ENCODE data around the gene ZNF630.
A peak's percentile ranks its signal among the peaks of the same experiment; 100 is the strongest.
"Not testable (repeated sequence)": the region's sequence is repeated elsewhere in the genome, so short reads cannot be mapped to it uniquely, and the experiment has no call there.

Gene ZNF630

DNA sequence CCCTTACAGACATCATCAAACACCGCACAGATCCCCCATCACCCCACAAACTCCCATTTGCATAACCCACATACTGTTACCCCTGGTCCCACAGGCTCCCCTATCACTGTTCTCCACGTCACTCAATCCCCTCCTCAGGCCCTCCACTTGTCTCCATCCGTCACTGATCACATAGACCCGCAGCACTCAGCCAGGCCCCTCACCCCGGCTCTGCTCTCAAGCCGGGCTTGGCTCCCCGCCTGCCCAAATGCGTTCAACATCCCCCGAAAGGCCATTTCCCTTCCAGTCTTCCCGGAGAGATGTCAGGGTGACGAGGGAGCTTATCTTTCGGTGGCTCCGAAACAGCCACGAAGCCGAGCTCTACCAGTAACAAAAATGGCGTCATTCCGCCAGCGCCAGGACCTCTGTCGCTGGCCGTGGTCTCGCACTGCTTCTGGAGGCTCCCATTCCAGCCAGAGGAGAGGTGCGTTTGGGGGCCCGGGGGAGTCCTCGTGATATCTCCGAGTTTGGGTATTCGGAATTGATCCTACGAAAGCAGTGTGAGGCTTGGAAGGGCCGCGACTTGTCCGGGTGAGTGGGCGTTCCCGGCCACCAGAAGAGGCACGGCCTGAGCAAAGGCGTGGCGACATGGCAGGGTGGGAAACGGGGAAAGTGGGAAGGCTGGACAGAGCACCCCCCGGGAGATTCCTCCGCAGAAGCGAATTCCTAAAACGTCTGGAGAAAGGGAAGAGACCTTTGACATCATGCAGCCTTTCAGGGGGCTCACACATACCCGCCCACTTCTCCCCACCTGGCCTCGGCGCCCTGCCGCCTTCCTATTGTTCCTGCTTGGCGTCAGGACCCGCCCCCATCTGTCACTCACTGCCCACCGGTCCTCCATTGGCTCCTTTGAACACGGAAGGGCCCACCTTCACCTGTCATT is at the start of gene ZNF630:
Gene ZNF630, minus strand, starts transcription at position 577 of the 922 bp plus-strand sequence. CDS start 4,754 bp downstream, outside the sequence.
- DNase-seq, result peak; percentile 69

DNA sequence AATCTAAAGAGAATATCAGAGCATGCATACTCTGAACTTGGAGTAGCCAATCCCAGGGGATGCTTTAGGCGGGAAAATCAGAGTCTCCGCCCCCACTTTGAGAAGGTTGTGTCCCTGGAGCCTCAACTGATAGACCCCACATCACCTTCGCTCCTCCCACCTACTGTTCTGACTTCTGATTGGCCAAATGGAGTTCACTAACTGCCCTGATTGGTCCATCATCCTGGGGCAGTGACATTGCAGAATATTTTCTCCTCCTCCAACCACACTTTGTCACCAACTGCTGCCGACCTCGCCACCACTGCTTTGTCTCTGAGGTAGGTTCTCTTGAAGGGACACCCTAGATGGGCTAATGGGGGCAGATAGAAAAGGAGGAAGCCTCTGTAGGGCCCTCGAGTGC is 36.3 kb upstream of the ZNF630 start:
- no peak for DNase-seq

DNA sequence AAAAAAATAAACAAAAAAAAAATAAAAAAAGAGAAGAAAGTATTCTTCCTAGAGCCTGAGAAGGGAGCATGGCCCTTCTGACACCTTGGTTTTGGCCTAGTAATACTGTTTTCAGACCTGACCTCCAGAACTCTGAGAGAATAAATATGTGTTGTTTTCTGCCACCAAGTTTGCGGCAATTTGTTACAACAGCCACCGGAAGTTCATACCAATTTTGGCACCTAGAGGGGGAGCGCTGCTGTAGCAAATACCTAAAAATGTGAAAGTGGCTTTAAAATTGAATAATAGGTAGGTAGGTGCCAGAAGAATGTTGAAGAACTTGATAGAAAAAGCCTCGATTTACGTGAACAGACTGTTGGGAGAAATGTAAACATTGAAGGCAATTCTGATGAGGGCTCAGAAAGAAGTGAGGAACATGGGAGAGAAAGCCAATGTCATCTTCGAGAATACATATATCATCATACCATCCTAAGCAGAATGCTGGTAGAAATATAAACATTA is 31.5 kb upstream of the ZNF630 start:
- DNase-seq, result no peak

DNA sequence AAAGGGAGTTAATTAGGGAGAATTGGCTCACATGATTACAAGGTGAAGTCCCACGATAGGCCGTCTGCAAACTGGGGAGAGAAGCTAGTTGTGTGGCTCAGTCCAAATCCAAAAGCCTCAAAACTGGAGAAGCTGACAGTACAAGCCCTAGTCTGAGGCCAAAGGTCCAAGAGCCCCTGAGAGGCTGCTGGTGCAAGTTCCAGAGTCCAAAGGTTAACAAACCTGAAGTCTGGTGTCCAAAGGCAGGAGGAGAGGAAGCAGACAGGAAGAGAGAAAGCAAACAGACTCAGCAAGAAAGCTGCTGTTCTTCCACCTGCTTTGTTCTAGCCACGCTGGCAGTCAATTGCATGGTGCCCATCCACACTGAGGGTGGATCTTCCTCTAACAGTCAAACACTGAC is 30.0 kb upstream of the ZNF630 start:
- no peak for DNase-seq

DNA sequence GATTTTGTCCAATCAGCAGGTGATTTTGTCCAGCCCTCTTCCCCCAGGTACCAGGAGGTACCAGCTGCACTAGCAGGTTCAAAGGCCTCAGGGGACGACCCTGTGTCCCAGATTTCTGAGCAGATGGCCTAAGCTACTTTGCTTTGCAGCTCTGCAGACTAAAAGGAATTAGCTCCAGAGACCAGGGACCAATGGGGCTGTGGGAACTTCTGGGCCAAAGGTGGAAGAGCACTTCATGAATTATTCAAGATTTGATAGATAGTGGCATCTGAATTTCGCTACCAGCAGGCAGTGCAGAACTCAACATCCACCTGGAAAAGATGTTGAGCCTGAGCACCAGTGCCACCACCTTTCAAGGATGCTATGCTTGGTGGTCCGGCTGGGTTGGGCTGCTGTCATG is 21.1 kb upstream of the ZNF630 start:
- DNase-seq, result not testable (repeated sequence)

DNA sequence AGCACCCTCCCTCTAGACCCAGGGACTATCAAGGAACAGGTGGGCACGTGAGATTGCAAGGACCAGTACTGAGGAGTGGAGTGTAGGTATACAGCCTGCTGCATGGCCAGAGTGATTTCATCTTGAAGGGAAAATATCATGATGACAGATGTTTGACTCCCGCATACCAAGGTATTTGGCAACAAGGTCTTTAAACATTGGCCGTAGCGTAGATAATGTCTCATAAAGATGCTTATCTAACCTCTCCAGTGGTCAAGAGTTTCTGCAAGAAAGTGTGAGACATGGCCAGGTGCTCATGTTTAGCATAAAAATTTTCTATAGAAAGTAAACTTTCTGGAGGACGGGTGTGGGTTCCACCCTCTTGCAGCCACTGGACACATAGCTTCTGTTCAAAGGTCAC is 18.7 kb upstream of the ZNF630 start:
- no peak for DNase-seq

DNA sequence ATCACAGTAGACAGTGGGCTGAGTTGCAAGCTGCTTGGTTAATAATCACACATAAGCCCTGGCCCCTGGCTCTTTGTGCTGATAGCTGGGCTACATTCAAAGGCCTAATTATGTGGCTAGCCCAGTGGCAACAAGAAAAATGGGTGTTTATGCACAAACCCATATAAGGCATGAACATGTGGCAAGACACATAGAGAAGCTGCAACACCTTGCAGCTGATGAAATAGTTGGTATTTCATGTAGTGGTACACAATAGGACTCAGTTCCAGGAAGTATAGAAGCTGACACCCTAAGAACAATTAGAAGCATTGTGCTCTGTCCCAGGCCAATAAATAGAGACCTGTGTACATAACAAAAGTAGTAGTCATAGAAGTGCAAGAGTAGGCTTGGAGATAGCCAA is 14.6 kb upstream of the ZNF630 start:
- DNase-seq, result no peak

DNA sequence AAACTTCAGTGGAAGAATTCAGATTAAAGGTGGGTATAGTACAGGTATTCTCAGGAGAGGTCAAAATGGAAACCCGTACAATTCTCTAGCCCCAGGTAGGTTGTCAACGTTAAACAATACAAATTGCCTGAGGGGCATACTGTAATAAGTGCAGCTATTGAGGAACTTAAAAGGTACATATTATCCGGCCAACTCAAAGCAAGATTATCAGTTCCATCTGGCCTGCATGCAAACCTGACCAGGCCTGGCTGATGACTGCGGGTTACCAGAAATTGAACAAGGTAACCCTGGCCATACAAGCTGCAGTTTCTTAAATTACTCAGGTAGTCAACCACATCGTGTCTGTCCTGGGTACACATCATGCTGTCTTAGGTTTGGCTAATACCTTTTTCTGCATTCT is 12.3 kb upstream of the ZNF630 start:
- no peak for DNase-seq

DNA sequence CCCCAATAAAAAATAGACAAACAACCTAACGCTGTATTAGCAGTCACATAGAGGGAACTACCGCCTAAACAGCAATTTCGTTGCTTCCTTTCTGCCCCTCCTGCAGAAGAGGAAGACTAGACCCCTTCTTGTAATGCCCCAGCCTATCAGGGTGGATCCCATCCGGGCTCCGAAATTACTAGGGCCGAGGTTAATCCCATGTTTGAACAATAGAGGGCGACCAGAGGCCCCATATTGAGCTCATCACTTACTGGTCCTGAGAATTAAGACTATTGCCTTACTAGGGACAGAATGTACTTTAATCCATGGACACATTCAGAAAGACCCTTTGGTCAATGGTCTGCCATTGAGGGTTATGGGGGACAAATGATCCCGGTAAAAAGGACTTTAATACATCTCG is 11.8 kb upstream of the ZNF630 start:
- peak; percentile 56 for DNase-seq

DNA sequence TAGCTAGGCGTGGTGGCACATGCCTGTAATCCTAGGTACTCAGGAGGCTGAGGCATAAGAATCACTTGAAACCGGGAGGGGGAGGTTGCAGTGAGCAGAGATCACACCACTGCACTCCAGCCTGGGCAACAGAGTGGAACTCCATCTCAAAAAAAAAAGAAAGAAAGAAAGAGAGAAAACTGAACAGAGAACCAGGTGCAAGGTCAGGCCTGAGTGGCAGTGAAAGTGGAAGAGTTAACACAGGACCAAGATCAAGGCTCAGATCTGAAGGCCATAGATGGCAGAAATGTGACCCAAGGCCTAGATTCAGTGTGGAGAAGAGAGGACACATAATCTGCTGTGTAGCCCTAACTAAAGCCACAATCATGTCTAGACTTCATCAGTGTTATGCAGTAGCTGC is 4.9 kb upstream of the ZNF630 start:
- no peak for DNase-seq

DNA sequence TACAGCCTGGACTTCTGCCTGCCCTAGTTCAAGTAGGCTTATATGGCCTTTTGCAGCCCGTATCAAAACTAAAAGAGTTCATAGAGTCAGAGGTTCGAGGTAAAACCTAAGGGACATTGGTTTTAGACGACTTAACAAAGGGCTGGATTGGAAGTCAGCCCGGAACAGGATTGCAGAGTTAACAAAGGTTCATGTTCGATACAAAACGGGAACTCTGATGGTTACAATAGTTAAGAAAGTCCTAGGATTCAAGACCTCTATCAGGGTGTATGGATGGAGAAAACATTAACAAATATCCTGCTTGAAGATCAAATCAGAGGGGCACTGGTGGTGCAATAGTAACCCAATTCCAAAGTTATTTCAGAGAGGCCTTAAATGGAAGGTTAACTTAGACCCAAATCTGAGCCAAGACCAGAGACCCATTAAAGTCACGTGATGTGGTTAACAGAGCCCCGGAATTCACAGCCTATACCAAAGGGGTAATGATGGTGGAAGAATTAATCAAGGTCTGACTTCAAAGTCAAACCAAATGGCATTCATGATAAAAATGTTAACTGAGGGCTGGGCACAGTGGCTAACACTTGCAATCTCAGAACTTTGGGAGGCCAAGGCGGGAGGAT is 656 bp upstream of the ZNF630 start:
- no peak for DNase-seq

DNA sequence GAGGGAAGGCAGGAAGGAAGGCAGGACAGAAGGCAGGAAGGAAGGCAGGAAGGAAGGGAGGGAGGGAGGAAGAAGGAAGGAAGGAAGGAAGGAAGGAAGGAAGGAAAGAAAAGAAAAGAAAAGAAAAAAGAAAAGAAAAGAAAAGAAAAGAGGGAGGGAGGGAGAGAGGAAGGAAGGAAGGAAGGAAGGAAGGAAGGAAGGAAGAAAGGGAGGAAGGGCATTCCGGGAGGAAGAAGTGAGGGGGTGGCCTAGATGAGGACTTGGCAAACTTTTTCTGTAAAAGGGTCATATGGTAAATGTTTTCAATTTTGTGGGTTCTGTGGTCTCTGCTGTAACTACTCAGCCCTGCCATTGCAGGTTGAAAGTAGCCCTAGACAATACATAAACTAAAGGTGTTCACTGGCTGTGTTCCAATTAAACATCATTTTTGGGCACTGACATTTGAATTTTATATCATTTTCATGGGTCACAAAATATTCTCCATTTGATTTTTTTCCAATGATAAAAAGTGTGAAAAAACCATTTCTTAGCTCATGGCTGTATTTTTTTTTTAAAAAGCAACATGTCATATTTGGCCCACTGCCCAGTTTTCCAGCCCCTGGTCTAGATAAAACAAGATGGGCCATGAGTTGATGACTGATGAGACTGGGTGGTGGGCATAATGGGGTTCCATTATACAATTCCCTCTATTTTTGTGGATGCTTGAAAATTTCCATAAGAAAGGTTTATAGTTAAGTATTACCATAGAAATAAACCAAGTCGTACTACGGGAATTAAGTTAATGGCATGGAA is 3.1 kb downstream of the ZNF630 start:
- DNase-seq, result no peak

DNA sequence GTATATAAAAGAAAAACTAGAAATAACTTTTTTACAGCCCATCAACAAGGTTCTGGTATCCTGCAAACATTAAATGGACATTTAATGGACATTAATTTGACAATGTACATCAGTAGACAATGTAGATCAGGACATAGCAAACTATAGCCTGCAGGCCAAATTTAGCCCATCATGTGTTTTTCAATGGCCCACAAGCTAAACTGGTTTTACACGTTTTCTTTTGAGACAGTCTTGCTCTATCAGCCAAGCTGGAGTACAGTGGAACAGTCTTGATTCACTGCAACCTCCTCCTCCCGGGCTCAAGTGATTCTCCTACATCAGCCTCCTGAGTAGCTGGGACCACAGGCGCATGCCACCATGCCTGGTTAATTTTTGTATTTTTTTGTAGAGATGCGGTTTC is 7.2 kb downstream of the ZNF630 start:
- no peak for DNase-seq

DNA sequence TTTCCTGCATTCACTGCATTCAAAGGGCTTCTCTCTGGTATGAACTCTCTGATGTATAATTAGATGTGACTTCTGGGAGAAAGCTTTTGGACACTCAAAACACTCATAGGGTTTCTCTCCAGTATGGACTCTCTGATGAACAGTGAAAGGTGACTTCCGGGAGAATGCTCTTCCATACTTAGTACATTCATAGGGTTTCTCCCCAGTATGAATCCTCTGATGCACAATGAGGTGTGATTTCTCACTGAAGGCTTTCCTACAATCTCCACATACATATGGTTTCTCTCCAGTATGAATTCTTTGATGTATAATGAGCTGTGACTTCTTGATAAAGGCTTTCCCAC is 12.2 kb downstream of the ZNF630 start:
- no peak for DNase-seq

DNA sequence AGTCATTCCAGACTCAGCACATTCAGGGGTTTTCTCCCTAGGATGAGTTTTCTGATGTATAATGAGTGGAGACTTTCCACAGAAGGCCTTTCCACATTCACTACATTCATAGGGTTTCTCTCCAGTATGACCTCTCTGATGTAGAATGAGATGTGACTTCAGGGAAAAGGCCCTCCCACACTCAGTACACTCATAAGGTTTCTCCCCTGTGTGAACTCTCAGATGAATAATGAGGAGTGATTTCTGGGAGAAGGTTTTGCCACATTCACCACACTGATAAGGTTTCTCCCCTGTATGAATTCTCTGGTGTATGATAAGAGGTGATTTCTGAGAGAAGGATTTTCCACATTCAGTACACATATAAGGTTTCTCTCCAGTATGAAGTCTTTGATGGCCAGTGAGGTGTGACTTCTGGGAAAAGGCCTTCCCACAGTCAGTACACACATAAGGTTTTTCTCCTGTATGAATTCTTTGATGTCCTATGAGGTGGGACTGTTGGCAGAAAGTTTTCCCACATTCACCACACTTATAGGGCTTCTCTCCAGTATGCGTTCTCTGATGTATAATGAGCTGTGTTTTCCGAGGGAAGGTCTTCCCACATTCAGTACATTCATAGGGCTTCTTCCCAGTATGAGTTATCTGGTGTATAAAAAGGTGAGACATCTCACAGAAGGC is 12.7 kb downstream of the ZNF630 start:
- DNase-seq, result no peak

DNA sequence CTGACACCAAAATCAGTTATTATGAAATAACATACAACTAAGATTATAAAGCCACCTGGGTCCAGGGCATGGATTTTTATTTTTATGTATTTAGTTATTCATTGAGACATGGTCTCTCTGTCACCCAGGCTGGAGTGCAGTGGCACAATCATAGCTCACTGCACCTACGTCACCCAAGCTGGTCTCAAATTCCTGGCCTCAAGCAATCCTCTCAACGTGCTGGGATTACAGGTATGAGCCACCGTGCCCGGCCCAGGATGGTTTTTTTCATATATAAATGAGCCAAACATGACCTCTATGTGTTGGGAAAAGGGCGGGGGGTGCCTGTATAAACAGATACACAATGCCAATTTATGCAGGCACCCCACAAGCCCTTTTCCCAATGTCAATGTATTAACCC is 24.6 kb downstream of the ZNF630 start:
- no peak for DNase-seq

DNA sequence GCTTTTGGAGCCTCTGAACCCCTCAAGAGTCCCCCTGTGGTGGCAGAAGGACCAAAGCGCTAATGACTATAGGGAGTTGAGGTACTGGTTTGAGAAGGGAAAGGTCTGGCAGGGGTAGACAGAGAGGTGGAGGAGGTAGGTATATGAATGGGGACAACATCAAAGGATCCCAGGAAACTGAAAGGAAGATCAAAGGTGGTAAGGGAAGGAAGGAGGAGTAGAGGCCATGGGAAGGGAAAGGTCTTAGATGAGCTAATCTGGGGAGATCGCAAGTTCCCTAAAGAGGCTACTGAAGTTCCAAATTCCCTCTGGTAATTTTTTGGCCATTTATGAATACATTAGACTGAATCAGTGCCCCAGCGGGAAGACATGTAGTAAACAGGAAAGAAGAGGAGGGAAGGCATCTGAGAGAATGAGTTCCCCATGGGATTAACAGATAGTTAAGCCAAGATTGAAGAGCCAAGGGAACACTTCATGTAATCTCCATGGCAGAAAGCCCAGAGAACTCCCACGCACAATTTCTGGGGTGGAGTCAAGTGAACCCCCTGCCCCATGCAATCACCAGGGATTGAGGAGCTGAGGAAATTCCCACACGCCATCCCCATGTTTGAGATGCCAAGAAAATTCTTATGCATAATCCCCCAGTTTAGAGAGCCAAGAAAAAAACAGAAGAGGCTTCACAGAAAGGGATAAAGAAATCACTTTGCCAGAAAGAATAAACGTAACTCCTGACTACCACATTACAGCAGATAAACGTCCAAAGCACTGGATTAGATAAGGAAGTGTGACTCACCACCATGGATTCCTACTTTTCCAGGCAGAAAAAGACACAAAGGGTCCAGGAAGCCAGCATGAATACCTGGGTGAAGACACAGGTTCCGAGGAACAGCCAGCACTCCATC is 25.8 kb downstream of the ZNF630 start:
- DNase-seq, result no peak

DNA sequence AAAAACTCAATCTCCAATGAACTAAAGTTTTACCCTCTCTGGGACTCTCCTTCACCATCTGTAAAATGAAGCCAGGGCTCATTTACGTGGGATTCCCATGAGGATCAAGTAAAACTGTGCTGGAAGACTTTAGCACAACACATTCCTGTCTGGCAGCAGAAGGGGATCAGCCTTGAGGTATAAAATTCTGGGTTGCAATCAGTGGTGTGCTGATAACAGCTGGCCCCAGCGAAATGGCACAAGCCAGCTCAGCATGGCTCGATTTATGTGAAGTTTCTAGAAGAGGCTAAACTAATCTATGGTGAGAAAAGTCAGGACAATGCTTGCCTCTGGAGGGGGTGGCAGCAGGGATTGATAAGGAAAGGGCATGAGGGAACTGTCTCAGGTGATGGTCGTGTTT is 28.4 kb downstream of the ZNF630 start:
- DNase-seq, result no peak

DNA sequence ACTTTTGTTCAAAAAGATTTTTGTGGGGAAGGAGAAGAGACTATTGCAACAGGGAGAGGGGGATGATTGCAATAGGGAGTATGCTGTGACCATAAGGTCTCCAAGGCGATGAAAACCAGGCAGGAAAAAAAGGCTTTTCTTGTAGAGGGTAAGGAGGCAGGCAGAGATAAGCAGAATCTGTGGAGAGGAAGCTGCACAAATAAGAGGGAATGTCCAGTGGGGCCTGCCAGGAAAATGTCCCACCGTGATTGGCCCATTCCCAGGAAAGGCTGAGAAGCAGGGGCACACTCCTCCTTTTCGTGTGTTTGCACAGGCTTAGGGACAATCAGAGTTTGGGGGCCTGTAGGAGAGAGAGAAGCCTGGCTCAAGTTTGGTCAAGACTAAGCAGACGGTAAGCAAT is 35.5 kb downstream of the ZNF630 start:
- no peak for DNase-seq

DNA sequence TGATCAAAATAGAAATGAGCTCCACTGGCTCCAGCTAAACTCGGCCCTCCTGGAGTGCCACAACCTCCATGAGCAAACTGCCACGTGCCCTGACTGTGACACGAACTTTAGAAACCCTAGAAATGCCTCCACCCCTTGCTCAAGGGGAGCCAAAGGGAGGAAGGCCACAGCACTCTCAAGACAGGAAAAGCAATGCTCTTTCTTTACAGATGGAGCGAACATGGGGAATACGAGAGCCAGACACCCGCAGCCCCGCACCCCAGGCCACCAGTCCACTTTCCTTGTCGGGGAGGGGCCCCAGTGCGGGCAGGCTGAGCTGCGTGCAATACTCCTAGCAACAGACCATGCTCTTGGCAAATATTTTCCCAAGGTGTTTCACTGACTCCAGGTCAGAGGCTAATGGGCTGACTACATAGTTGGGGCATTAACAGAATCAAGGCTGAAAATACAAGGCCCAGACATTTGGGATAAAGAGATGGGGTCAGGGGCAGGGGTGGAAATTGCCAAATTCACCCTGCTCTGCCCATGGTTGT is 40.7 kb downstream of the ZNF630 start:
- not testable (repeated sequence) for DNase-seq

DNA sequence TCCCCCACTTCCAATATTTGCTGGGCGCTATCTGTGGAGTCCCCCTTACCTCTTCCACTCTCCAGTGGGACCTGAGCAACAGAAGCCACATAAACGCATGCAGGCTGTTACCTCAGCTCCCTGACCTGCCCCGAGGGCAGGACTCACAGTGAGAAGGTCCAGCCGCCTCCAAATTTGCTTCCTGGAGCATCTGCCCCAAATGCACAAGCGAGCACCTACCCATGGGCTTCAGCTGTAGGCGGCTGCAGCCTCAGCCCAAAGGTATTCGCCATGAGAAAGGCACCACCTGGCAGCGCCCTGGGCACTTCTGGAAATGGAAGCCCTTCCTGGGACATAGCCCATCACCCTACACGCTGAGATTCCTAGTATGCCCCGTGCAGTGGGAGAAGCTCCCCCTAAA is 41.2 kb downstream of the ZNF630 start:
- DNase-seq, result no peak

DNA sequence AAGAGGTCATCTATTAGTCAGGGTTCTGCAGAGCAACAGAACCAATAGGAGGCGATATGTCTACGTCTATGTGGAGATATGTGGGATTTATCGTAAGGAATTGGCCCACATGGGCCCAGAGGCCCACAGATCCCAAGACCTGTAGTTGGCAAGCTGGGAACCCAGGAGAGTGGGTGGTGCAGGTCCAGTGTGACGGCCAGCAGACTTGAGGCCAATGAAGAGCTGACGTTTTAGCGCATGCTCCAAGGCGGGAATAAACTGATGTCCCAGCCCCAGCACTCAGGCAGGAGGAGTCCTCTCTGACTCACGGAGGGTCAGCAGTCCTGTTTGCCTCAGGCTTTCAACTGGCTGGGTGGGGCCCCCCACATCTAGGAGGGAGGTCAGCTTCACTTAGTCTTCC is 43.3 kb downstream of the ZNF630 start:
- no peak for DNase-seq
